Measurements from ENCODE around the gene PRPF19. TPM values are rescaled to one million over a fixed set of nuclear protein-coding genes. Genes with fewer than 3 reads are reported as not detected.

PRPF19 gene
- total RNA-seq, 2 donors from 2014 or later: 22.1 to 27.0 TPM

DNA sequence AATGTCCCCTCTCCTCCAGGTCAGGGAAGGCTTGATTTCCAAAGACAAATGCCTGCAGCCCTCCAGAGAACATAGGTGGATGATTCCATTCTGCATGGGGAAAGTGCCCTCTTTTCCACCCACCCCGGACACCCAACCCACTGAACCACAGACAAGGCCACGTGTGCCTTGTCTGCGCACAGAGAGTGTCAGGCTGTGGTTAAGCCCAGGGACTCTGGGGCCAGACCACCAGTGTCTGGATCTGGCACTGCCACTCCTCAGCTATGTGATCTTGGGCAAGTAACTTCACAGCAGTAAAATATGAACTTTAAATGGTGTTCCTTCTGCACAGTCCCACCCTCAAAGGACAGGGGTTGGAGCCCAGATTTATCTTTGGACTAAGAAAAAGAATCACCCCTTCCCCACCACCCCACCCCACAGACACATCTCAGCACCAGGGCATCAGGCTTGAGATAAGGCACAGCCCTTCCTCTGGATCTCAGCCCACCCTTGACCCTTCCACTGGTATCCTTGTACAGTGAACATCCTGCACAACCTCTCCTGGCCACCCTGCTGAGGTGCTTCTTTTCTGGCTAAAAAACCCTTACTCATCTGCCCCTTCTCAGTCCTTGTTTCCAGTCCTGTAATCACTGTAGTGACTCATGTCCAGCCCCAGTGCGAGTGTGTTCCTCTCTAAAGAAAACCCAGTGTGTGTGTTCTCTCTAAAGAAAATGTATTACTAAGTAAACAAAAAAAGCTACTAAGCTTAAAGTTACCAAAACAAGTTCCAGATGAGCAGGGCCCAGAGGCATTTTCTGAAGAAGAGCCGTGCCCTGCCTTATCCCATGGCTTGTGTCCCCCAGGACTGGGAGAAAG lies 48.8 kb downstream of the PRPF19 start:
- TF ChIP-seq, protein P1, sequence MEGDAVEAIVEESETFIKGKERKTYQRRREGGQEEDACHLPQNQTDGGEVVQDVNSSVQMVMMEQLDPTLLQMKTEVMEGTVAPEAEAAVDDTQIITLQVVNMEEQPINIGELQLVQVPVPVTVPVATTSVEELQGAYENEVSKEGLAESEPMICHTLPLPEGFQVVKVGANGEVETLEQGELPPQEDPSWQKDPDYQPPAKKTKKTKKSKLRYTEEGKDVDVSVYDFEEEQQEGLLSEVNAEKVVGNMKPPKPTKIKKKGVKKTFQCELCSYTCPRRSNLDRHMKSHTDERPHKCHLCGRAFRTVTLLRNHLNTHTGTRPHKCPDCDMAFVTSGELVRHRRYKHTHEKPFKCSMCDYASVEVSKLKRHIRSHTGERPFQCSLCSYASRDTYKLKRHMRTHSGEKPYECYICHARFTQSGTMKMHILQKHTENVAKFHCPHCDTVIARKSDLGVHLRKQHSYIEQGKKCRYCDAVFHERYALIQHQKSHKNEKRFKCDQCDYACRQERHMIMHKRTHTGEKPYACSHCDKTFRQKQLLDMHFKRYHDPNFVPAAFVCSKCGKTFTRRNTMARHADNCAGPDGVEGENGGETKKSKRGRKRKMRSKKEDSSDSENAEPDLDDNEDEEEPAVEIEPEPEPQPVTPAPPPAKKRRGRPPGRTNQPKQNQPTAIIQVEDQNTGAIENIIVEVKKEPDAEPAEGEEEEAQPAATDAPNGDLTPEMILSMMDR (IDR thresholded peaks at IDR 0.05): no peak
- no peak for TF ChIP-seq POLR2A (IDR thresholded peaks at IDR 0.05)
- intact Hi-C loops (cut with DNase I): no loop called here
- peaks cover 3% of the 10 kb centered on the region for H3K4me1 ChIP-seq
- 84 to 90% methylated on average over 2 to 5 of the region's 5 CpGs for WGBS, 2 donors
- no peak overlapping the region for H3K27ac ChIP-seq
- no peaks in the 10 kb centered on the region for H3K36me3 ChIP-seq (replicated peaks in 1 of 2; ENCODE audit: insufficient read depth in 1 of 2, low read depth in 2 of 2)
- no peak overlapping the region for H3K4me3 ChIP-seq
- DNase-seq: no peak
- H3K9me3 ChIP-seq: no peaks in the 10 kb centered on the region
- no peaks in the 10 kb centered on the region for H3K27me3 ChIP-seq
- ATAC-seq: no peak

DNA sequence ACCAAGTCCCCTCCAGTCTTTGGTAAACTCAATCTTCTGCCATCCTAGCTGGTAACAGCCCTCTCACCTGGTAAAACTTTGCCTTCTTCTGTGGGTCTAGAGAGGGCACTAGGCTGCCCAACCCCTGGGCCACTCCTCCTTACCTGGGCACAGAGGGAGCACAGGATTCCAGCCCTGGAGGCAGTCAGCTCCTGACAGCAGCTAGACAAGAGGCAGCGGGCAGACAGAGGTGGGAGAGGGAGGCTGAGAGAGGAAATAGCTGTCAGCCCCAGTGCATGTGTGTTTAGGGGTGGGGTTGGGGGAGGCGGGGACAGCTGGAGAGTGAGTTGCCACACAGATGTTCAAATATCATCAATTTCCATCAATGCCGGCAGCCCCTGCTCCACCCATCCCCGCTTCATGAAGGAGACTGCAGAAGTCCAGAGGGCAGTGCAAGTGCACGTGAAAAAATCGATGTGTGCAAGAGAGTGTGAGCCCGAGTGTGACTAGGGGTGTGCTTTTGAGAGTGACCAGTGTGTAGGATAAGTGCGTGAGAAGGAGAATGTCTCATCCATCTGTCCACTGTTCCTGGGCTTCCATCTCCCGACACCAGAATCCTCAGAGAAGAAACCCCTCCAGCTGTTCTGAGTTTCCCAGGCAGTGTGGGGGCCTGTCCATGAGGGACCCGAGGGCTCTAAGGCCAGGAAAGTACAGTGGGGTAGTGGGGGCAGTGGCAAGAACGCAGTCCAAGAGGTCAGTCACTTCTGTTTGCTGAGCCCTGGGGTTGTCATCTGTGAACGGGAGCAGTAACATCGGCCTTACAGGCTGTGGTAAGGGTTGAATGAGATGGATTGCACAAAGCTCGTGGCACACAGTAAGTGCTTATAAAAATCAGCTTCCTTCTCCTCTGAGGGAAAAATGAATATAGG lies 50.4 kb downstream of the PRPF19 start, which contains the start of gene PTGDR2:
Gene PTGDR2 (minus strand): TSS at position 225 of the 908 bp plus-strand sequence. CDS start 2,228 bp downstream, outside the sequence.
- no peak within 1 kb of the TSS for H3K4me3 ChIP-seq
- H3K27ac ChIP-seq: no peak within 1 kb of the TSS
- intact Hi-C loops (cut with DNase I): no loop called here
- 29 to 33% methylated on average over 14 of the region's 14 CpGs for WGBS, 2 donors
- no peaks in the 10 kb centered on the region for H3K27me3 ChIP-seq
- peaks cover 5% of the 10 kb centered on the region for H3K4me1 ChIP-seq
- DNase-seq (no peak), ATAC-seq (no peak)
- no peak for TF ChIP-seq POLR2A (IDR thresholded peaks at IDR 0.05)
- TF ChIP-seq, protein P1 (IDR thresholded peaks at IDR 0.05): no peak
- no peaks in the 10 kb centered on the region for H3K36me3 ChIP-seq (replicated peaks in 1 of 2; ENCODE audit: insufficient read depth in 1 of 2, low read depth in 2 of 2)
- no peaks in the 10 kb centered on the region for H3K9me3 ChIP-seq

DNA sequence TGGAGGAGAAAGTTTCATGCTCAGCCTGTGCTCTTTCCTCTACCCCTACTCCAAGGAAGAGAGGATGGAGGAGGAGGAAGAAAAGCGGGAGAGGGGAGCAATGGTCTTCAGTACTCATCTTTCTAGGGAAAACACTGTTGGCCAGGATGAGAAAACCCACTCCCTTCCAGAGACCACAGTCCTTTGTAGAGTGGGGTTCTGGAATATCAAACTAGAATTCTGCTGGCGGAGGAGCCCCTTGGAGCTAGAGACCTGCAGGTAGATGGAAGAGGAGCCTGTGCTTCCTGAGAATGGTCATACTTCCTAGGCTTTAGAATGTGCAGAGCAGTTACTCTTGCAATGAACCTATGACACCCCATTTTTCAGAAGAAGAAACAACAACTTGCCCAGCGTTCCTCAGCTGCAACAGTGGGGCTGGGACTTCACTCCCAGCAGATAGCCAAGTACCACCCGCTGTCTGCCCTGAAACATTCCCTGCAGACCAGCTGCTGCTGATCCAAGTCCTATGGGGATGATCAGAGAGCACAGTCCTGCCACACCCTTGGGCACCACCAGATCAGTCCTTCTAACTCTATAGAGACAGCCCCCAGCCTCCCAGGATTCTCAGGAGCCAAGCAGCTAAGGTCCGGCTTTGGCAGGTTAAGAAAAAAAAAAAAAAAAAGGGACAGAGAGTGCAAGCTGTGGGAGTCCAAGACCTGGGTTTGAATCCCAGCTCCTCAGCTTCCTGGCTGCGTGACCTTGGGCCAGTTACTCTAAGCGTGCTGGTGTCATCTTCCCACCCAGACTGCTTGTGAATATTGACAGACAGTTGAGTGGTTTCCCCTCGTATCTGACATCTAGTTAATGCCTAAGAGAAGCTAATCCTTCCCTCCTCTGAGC lies 51.3 kb downstream of the PRPF19 start:
- Histone ChIP-seq H3K27ac (no peak overlapping the region), H3K36me3 (replicated peaks in 1 of 2; ENCODE audit: insufficient read depth in 1 of 2, low read depth in 2 of 2) (peaks cover 0 to 4% of the 10 kb centered on the region in 2 donors), H3K9me3 (no peaks in the 10 kb centered on the region), H3K4me1 (peaks cover 5% of the 10 kb centered on the region), H3K27me3 (no peaks in the 10 kb centered on the region), H3K4me3 (no peak overlapping the region)
- no peak for TF ChIP-seq POLR2A (IDR thresholded peaks at IDR 0.05)
- TF ChIP-seq, protein P1 (IDR thresholded peaks at IDR 0.05): no peak
- no peak for ATAC-seq
- DNase-seq: no peak
- intact Hi-C loops (cut with DNase I): no loop called here
- WGBS, 2 donors: 51 to 56% methylated on average over 6 to 7 of the region's 8 CpGs

DNA sequence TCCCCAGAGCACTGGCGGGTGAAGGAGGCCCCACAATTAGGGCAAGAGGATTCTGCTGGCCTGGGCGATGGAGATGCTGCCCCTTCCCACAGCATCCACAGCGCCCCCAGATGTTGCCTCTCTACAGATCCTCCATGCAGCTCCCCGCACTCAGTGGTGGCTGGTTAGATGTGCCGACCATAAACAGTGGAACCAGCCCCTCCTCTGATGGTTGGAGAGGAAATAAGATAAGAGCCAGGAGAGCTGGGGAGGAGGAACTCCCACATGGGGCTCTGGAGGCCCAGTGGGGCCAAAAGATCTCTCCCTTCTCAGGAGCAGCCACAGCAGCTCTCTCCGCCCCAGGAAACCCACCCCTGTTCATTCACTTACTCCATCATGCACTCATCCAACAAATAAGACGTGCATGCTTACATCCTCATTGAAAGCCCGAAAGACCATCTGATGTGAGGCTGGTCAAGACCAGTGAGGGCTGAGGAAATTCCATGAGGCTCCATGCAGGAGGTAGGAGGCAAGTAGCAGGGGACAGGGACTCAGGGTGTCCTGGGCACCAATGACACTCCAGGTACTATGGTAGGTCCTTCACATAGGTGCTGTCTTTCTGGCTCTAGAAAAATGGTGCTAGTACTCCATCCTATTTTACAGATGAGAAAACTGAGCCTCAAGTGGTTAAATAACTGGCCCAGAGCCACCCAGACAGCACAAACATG lies 52.1 kb downstream of the PRPF19 start:
- Histone ChIP-seq H3K4me1 (peaks cover 5% of the 10 kb centered on the region), H3K4me3 (no peak overlapping the region), H3K27me3 (no peaks in the 10 kb centered on the region), H3K9me3 (no peaks in the 10 kb centered on the region), H3K36me3 (replicated peaks in 1 of 2; ENCODE audit: insufficient read depth in 1 of 2, low read depth in 2 of 2) (peaks cover 0 to 4% of the 10 kb centered on the region in 2 donors), H3K27ac (no peak overlapping the region)
- no peak for TF ChIP-seq POLR2A (IDR thresholded peaks at IDR 0.05)
- TF ChIP-seq, protein P1 (IDR thresholded peaks at IDR 0.05): no peak
- ATAC-seq (no peak), DNase-seq (no peak)
- 65 to 88% methylated on average over 8 of the region's 8 CpGs for WGBS, 2 donors
- intact Hi-C loops (cut with DNase I): no loop called here
